GM10248 (cell line): Measurements from ENCODE around the gene PRPH.
"Not testable (repeated sequence)": the region's sequence is repeated elsewhere in the genome, so short reads cannot be mapped to it uniquely, and the experiment has no call there.

Experiments
- CTCF ChIA-PET: fragments of 300-600 bp; sonication (Branson Sonifier 250); formaldehyde crosslinking; extraction: SDS; loops from one replicate; lab custom pipeline; 2021; ENCODE audit warnings: antibody characterized with exemption; lab: Yijun Ruan, JAX
- POLR2A ChIA-PET: fragments of 350-650 bp; sonication (Branson Sonifier 250); formaldehyde crosslinking; extraction: SDS; loops from one replicate; lab custom pipeline; 2020; ENCODE audit warnings: antibody characterized with exemption; lab: Yijun Ruan, JAX
- DNase-seq: peaks from one replicate; pipeline ENCODE4 v3.0.0; 2012; ENCODE audit errors: extremely low spot score
- CTCF ChIP-seq: IDR thresholded peaks from 2 replicates; pipeline ENCODE4 v1.5.1; 2012; ENCODE audit warnings: mild to moderate bottlenecking, low read depth; ENCODE audit errors: extremely low read depth, missing control alignments, control extremely low read depth

The PRPH gene

GRCh38 chr12:49331380-49332222 lies 36.7 kb downstream of the PRPH start:
- TF ChIP-seq CTCF = peak; percentile 70
- CTCF ChIA-PET = interaction anchor here (0.7 to 7.3 kb wide), 22 partner anchors 8 to 249 kb away, joined by 3 to 109 read pairs (median 5); partner anchors contain the start of genes DNAJC22, PRPH, SPATS2 and TROAP
- DNase-seq = peak; percentile 16

GRCh38 chr12:49332441-49332861 lies 37.5 kb downstream of the PRPH start:
- CTCF ChIA-PET = interaction anchor here (1.0 to 7.3 kb wide), 13 partner anchors 9 to 248 kb away, joined by 3 to 109 read pairs (median 13); partner anchors contain the start of genes DNAJC22, PRPH and TROAP
- TF ChIP-seq CTCF = no peak
- DNase-seq = no peak
- POLR2A ChIA-PET = interaction anchor here (0.8 kb wide), 1 partner anchor 10 kb away, joined by 3 read pairs; no protein-coding TSS in a partner anchor

More at GRCh38 chr12:49331380-49332222, 36.7 kb downstream of the PRPH start:
- POLR2A ChIA-PET = interaction anchor here (0.8 to 1.2 kb wide), 2 partner anchors 8 to 11 kb away, joined by 3 to 4 read pairs; partner anchors contain the start of gene TROAP

GRCh38 chr12:49332891-49333371 lies 38.0 kb downstream of the PRPH start:
- CTCF ChIA-PET = interaction anchor here (1.1 to 7.3 kb wide), 10 partner anchors 8 to 248 kb away, joined by 3 to 109 read pairs (median 26); partner anchors contain the start of genes DNAJC22, PRPH and TROAP
- POLR2A ChIA-PET = no interaction called here
- no peak for DNase-seq
- TF ChIP-seq CTCF = no peak

- DNase-seq, POLR2A ChIA-PET: not testable (repeated sequence)
- CTCF ChIA-PET = interaction anchor here (1.1 to 7.3 kb wide), 7 partner anchors 9 to 44 kb away, joined by 3 to 109 read pairs (median 39); partner anchors contain the start of genes DNAJC22 and PRPH
These were observed 38.8 kb downstream of the PRPH start for GRCh38 chr12:49333778-49334177.

GRCh38 chr12:49334226-49334625 lies 39.3 kb downstream of the PRPH start:
- no peak for TF ChIP-seq CTCF
- CTCF ChIA-PET = interaction anchor here (1.4 to 7.3 kb wide), 9 partner anchors 8 to 178 kb away, joined by 3 to 109 read pairs (median 39); partner anchors contain the start of genes DNAJC22, PRPH and TROAP
- DNase-seq = no peak
- POLR2A ChIA-PET = no interaction called here

GRCh38 chr12:49334681-49335080 lies 39.7 kb downstream of the PRPH start:
- ChIA-PET CTCF (interaction anchor here (1.4 to 7.3 kb wide), 7 partner anchors 8 to 178 kb away, joined by 3 to 109 read pairs (median 35); partner anchors contain the start of genes DNAJC22, PRPH and TROAP), POLR2A (no interaction called here)
- no peak for TF ChIP-seq CTCF
- no peak for DNase-seq
